GM13976 (cell line): Measurements from ENCODE around the gene TCF4.
A peak's percentile ranks its signal among the peaks of the same experiment; 100 is the strongest.

Source experiments
- DNase-seq: peaks from one replicate; pipeline ENCODE4 v3.0.0; 2012; ENCODE audit warnings: low spot score
- in situ Hi-C: fragments of 300-500 bp; cut with MboI; formaldehyde crosslinking; loops from one replicate; pipeline ENCODE4 v1.12.0; 2022; ENCODE audit warnings: low sequenced_read_pairs, mixed read lengths, inconsistent platforms; ENCODE audit not compliant: unreplicated experiment
- TF ChIP-seq, protein P1 (sequence below): IDR thresholded peaks from 2 replicates; pipeline ENCODE4 v1.5.1; 2012; ENCODE audit warnings: borderline replicate concordance, mild to moderate bottlenecking; ENCODE audit not compliant: insufficient read depth; ENCODE audit errors: extremely low read depth, missing control alignments, control extremely low read depth

Gene TCF4

DNA sequence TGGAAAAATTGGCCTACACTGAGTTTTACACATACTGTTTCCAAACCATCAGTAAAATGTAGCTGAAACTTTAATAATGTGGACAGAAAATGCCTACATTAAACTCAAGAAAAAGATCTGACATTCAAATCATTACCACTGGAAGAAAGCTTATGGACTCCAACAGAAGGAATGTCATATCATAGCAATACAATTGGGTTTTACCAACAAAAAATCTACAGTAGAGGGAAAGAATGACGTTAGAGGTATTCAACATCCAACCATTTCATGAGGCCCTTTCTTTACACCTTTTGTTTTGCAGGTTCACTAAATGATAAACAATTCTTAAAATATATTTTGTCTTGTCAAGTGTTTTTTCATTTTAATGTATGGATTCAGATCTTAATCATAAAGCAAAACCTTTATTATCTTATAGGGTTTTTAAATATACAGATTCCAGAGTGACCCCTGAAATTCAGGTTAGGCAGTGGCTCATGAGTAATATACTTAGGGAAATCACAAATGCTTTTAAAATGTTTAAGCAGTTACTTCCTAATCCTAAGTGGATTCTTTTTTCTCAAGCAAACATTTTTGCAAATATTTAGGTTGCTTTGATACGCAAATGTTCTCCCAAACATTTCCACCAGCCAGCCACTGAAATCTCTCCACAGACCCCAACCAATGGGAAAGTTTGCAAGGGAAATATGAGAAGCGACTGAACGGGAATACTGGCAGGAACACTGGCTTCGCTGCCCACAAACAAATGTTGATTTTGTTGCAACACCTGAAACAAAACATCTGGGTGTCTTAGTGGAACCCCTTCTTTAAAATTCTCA, 168.7 kb downstream of the TCF4 start:
- no peak for DNase-seq
- TF ChIP-seq, protein P1, sequence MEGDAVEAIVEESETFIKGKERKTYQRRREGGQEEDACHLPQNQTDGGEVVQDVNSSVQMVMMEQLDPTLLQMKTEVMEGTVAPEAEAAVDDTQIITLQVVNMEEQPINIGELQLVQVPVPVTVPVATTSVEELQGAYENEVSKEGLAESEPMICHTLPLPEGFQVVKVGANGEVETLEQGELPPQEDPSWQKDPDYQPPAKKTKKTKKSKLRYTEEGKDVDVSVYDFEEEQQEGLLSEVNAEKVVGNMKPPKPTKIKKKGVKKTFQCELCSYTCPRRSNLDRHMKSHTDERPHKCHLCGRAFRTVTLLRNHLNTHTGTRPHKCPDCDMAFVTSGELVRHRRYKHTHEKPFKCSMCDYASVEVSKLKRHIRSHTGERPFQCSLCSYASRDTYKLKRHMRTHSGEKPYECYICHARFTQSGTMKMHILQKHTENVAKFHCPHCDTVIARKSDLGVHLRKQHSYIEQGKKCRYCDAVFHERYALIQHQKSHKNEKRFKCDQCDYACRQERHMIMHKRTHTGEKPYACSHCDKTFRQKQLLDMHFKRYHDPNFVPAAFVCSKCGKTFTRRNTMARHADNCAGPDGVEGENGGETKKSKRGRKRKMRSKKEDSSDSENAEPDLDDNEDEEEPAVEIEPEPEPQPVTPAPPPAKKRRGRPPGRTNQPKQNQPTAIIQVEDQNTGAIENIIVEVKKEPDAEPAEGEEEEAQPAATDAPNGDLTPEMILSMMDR, result no peak
- in situ Hi-C loops, result loop anchor here (25.0 kb wide), 1 partner anchor 368 kb away; no protein-coding TSS in a partner anchor

DNA sequence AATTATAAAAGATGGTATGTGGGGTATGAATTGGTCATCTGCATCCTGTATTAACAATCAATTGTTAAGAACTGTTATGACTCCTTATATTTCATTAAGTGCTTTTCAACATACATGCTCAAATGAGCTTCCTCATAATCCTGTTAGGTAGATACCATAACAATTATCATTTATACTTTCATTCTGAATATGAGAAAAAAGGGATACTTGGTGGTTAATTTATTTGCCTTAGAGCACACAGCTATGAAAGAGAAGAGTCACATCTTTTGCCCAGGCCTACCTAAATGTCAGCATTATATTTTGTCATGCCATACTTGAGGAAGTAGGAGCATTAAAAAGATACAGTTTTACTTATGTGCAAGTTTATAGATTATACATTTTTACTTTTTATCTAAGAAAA, 169.6 kb downstream of the TCF4 start:
- DNase-seq, result no peak
- TF ChIP-seq, protein P1, result no peak
- in situ Hi-C loops, result loop anchor here (25.0 kb wide), 1 partner anchor 369 kb away; no protein-coding TSS in a partner anchor

DNA sequence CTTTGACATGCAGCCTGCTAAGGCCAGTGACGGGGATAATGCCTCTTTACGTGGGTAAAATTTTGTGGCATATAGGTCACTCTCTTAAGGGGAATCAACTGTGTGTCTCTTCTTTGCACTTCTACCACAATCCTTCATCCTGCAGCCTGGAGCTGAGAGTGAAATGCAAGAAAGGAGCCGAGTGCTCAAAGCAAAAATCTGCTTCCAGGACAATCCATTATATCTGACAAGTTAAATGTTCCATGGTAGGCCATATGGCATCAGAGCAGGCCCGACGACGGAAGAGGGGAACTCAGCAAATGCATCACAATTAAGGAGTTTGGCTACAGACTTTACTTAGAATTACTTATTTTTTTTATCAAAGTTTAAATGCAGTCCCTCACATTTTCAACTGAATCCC, 171.2 kb downstream of the TCF4 start:
- in situ Hi-C loops, result loop anchor here (25.0 kb wide), 1 partner anchor 371 kb away; no protein-coding TSS in a partner anchor
- DNase-seq, result no peak

DNA sequence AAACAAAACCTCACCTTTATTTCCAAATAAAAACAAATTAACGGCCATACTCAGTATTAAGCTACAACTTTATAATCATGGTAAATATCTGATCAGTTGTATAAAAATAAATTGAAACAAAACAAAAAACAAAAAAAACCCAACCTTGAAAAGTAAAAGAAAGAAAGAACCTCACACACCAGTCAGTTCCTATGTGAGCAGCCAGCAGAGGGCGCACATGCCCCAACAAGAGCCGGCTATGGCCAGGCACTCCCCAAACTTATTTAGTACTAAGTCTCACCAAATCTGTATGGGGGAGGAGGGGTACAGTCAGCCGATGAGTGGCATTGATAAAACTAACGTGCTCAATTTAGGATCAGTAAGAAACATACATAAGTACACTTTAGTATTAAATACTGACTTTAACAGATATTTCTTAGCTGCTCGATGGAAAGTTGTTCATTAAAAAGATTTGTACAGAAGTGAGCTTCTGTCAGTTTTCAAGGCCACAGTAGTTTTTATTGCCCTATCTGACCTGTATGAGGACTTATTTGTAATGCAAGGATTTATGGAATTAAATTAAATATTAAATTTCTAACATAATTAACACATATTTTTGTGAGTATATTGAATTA, 172.6 kb downstream of the TCF4 start:
- DNase-seq, result peak; percentile 49
- TF ChIP-seq, protein P1, result peak; percentile 75
- in situ Hi-C loops, result loop anchor here (25.0 kb wide), 1 partner anchor 372 kb away; no protein-coding TSS in a partner anchor

More for the DNA sequence above, 171.2 kb downstream of the TCF4 start:
- TF ChIP-seq, protein P1, result no peak

DNA sequence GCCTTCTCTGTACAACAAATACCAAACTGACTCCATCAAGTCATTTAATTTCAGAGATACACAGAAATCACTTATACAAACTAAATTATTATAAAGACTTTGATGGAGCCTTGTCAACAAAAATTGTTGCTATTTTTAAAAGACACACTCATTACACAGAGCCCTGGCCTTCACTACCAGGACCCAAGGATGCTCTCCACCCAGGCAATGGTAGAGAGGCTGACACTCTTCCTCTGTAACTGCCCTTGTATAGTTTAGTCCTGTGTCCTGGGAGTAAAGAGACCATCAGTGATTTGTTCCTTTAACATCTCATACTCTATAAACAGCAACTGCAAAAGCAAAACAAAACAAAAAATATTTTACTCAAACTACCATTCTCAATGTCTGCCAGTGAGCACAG, 173.5 kb downstream of the TCF4 start:
- in situ Hi-C loops, result loop anchor here (25.0 kb wide), 1 partner anchor 373 kb away; no protein-coding TSS in a partner anchor
- no peak for DNase-seq

DNA sequence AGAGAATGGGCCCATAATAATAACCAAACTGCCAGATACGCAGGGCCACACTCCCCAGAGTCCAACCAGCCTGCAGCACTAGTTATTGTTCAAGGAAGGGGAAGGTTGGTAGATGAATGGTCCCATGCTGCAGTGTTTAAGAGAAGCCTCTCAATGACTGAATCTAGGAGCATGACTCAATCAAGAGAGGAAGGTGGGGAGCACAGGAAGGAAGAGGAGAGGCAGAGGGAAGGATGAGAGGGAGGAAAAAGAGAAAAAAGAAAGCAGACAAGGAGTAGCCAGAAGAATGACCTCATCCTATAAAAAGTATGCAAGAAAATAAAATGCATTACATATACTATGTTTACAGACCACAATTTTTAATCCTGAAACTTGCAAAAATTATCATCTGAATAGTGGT, 174.5 kb downstream of the TCF4 start:
- in situ Hi-C loops, result loop anchor here (25.0 kb wide), 1 partner anchor 374 kb away; no protein-coding TSS in a partner anchor
- TF ChIP-seq, protein P1, result no peak
- no peak for DNase-seq

More for the DNA sequence above, 173.5 kb downstream of the TCF4 start:
- TF ChIP-seq, protein P1, result no peak
